Activated naive CD4-positive, alpha-beta T cell treated with anti-CD3 and anti-CD28 coated beads, Interleukin-2, amount 50 U/mL, for 16 hours (primary cell): ENCODE data around the gene SLC39A3.

Experiments
- DNase-seq: peaks from one replicate; pipeline ENCODE4 v3.0.0-alpha.2; 2020

SLC39A3 gene

DNA sequence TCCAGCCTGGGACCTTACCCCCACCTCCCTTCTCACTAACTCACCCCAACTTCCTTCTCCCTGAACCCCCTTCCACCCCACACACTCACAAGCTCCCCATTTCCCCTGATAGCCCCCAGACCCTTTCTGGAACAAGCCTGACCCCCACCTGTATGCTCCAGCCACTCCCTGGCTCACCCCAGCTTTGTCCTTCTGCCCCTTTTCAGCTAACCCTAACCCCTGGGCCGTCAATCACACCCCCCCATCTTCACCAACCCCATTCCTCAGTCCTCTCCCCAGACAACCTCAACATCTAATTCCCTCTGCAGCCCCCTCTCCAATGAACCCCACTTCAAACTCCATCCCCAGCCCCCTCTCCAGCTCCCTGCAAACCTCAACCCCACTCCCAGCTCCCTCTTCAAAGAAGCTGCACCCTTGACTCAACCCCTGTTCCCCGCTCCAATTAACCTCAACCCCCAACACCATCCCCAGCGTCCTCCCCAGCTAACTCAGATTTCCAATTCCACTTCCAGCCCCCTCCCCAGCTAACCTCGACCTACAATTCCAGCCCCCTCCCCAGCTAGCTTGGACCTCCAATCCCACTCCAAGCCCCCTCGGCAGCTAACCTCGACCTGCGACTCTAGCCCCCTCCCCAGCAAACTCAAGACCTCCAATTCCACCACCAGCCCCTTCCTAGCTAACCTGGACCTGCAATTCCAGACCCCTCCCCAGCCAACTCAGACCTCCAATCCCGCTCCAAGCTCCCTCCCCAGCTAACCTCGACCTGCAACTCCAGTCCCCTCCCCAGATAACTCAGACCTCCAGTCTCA, 38.3 kb downstream of the SLC39A3 start:
- no peak for DNase-seq

GRCh38 chr19:2700660-2701360, 39.0 kb downstream of the SLC39A3 start:
- DNase-seq, result no peak

- no peak for DNase-seq
Measured at GRCh38 chr19:2699413-2700140, 40.2 kb downstream of the SLC39A3 start.

DNA sequence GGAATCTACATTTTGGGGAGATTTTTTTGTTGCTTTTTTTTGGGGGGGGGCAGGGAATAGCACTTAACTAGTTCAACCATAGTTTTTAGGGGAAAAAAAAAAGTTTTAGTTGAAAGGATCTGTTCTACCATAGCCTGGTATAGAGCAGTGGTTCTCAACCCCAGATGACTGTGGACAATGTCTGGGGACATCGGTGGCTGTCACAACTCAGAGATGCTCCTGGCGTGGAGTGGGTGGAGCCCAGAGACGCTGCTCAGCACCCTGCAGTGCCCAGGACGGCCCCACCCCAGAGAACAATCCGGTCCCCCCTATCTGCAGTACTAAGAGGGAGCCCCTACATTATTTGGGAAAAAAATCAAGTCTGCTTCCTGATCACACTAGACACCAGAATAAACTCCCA, 45.6 kb downstream of the SLC39A3 start:
- no peak for DNase-seq

- DNase-seq, result no peak
Measured at GRCh38 chr19:2693492-2694160, 46.2 kb downstream of the SLC39A3 start.

- no peak for DNase-seq
Measured at GRCh38 chr19:2691951-2692350, 47.9 kb downstream of the SLC39A3 start.

- no peak for DNase-seq
Measured at GRCh38 chr19:2690856-2691255, 49.0 kb downstream of the SLC39A3 start.

- DNase-seq, result no peak
Measured at GRCh38 chr19:2686360-2686759, 53.5 kb downstream of the SLC39A3 start.

DNA sequence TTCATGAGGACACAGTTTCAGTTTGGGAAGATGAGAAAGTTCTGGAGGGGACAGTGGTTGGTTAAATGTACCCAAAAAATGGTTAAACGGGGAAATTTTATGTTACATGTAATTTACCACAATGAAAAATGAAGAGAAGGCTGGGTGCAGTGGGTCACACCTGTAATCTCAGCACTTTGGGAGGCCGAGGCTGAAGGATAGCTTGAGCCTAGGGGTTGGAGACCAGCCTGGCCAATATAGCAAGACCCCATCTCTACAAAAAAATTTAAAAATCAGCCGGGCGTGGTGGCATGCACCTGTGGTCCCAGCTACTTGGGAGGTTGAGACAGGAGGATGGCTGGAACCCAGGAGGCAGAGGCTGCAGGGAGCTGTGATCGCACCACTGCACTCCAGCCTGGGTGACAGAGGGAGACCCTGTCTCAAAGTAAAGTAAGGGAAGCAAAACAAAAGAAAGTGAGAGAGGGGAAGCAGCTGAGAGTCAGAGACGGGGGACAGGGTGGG, 54.6 kb downstream of the SLC39A3 start:
- no peak for DNase-seq

GRCh38 chr19:2683430-2684003, 56.3 kb downstream of the SLC39A3 start:
- DNase-seq, result no peak
